Measurements from ENCODE around the gene PM20D1. TPM values are rescaled to one million over a fixed set of nuclear protein-coding genes. Genes with fewer than 3 reads are reported as not detected.
"Not testable (repeated sequence)": the region's sequence is repeated elsewhere in the genome, so short reads cannot be mapped to it uniquely, and the experiment has no call there.

Gene PM20D1
- under 1 TPM in 1 of 2 donors, not detected in 1; 0.14 TPM for total RNA-seq

- H3K36me3 ChIP-seq: no peaks in the 10 kb centered on the region
- ATAC-seq (ENCODE audit: insufficient number of reproducible peaks, low FRiP score, low read depth) (peak; percentile 59), DNase-seq (ENCODE audit: low spot score) (peak; percentile 53)
- H3K27ac ChIP-seq: no peak within 1 kb of the TSS
- no peaks in the 10 kb centered on the region for H3K9me3 ChIP-seq
- no peak for TF ChIP-seq CTCF (IDR thresholded peaks at IDR 0.05)
- H3K4me1 ChIP-seq (ENCODE audit: control insufficient read depth in 1 of 2, low read depth in 2 of 2): no peaks in the 10 kb centered on the region
- H3K27me3 ChIP-seq (replicated peaks; ENCODE audit: insufficient read depth): no peaks in the 10 kb centered on the region
- peak within 1 kb of the TSS; percentile 69 for H3K4me3 ChIP-seq
These were observed at the start of gene PM20D1 for GRCh38 chr1:205849619-205850355. Gene PM20D1 (minus strand): TSS chr1:205850132. CDS start chr1:205850072, 60 bp downstream.

- Histone ChIP-seq H3K4me3 (no peak overlapping the region), H3K36me3 (no peaks in the 10 kb centered on the region), H3K4me1 (ENCODE audit: control insufficient read depth in 1 of 2, low read depth in 2 of 2) (no peaks in the 10 kb centered on the region), H3K9me3 (no peaks in the 10 kb centered on the region), H3K27ac (no peak overlapping the region), H3K27me3 (replicated peaks; ENCODE audit: insufficient read depth) (no peaks in the 10 kb centered on the region)
- DNase-seq (ENCODE audit: low spot score) (no peak), ATAC-seq (ENCODE audit: insufficient number of reproducible peaks, low FRiP score, low read depth) (no peak)
- TF ChIP-seq CTCF (IDR thresholded peaks at IDR 0.05): no peak
These were observed 46.4 kb upstream of the PM20D1 start for GRCh38 chr1:205896351-205896750.

DNA sequence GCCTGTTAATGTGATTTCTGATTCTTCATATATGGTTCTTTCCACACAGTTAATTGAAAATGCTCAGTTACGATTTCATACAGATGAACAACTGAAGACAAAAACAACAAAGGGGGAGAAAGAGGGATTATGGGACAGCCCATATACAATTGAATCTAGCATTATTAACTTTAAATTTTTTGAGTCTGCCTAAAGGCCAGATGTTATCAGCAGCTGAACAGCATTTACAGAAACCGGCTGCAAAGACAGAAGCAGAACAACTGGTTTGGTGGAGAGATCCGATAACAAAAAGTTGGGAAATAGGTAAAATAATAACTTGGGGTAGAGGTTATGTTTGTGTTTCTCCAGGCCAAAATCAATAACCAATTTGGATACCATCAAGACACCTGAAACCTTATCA lies 44.2 kb upstream of the PM20D1 start:
- H3K4me1 ChIP-seq (ENCODE audit: control insufficient read depth in 1 of 2, low read depth in 2 of 2); H3K36me3 ChIP-seq; H3K9me3 ChIP-seq; H3K27ac ChIP-seq; DNase-seq (ENCODE audit: low spot score); H3K4me3 ChIP-seq; H3K27me3 ChIP-seq (replicated peaks; ENCODE audit: insufficient read depth); ATAC-seq (ENCODE audit: insufficient number of reproducible peaks, low FRiP score, low read depth): not testable (repeated sequence)

DNA sequence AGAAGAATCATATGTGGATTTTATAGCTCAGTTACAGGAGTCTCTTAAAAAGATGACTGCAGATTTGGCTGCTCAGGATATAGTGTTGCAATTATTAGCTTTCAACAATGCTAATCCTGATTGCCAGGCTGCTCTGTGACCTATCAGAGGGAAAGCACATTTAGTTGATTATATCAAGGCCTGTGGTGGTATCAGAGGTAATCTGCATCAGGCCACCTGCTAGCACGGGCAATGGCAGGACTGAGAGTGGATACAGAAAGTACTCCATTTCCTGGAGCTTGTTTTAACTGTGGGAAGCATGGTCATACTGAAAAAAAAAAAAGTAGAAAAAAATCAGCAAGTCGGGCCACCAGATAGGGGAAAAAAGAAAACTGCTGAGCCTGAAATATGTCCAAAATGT lies 42.2 kb upstream of the PM20D1 start:
- ATAC-seq (ENCODE audit: insufficient number of reproducible peaks, low FRiP score, low read depth); DNase-seq (ENCODE audit: low spot score); H3K4me3 ChIP-seq; H3K36me3 ChIP-seq; H3K4me1 ChIP-seq (ENCODE audit: control insufficient read depth in 1 of 2, low read depth in 2 of 2); H3K9me3 ChIP-seq; H3K27me3 ChIP-seq (replicated peaks; ENCODE audit: insufficient read depth); H3K27ac ChIP-seq: not testable (repeated sequence)

DNA sequence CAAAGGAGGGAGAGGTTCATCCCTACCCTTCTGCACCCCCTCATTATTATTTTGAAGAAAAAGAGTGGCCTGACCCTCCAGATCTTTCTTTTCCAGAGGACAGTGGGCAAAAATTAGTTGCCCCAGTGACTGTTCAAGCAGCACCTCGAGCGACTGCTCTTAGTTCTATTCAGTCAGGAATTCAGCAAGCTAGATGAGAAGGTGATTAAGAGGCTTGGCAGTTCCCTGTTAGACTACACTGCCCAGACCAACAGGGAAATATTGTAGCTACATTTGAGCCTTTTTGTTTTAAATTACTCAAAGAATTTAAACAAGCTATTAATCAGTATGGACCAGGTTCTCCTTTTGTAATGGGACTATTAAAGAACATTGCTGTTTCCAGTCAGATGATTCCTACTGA lies 41.5 kb upstream of the PM20D1 start:
- not testable (repeated sequence) for H3K27me3 ChIP-seq (replicated peaks; ENCODE audit: insufficient read depth); H3K4me3 ChIP-seq; DNase-seq (ENCODE audit: low spot score); H3K27ac ChIP-seq; H3K9me3 ChIP-seq; ATAC-seq (ENCODE audit: insufficient number of reproducible peaks, low FRiP score, low read depth); H3K4me1 ChIP-seq (ENCODE audit: control insufficient read depth in 1 of 2, low read depth in 2 of 2); H3K36me3 ChIP-seq

DNA sequence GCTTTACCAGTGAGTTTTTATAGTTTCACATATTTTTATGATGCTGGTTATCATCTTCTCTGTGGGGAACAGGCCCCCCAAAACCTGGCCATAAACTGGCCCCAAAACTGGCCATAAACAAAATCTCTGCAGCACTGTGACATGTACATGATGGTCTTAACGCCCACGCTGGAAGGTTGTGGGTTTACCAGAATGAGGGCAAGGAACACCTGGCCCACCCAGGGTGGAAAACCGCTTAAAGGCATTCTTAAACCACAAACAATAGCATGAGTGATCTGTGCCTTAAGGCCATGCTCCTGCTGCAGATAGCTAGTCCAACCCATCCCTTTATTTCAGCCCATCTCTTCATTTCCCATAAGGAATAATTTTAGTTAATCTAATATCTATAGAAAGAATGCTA lies 40.7 kb upstream of the PM20D1 start:
- ATAC-seq (ENCODE audit: insufficient number of reproducible peaks, low FRiP score, low read depth); H3K4me3 ChIP-seq; H3K36me3 ChIP-seq; H3K9me3 ChIP-seq; DNase-seq (ENCODE audit: low spot score); H3K27ac ChIP-seq; H3K27me3 ChIP-seq (replicated peaks; ENCODE audit: insufficient read depth); H3K4me1 ChIP-seq (ENCODE audit: control insufficient read depth in 1 of 2, low read depth in 2 of 2): not testable (repeated sequence)

DNA sequence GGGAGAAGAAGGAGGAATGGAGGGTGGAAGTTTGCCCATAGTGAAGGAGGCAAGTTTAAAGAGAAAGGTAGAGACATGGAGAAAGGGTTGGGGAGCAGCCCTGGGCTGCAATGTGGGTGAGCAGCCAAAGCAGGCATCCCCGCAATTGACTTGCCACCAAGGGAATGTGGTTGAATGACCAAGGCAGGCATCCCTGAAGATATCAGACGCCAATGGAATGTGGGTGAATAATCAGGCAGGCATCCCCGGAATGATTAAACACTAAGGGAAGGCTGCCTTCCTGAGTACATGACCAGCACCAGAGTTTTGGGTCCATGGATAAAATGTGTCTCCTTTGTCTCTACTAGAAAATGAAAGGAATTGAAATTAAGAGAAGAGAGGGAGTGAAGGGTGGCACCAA lies 39.8 kb upstream of the PM20D1 start:
- H3K4me1 ChIP-seq (ENCODE audit: control insufficient read depth in 1 of 2, low read depth in 2 of 2); H3K4me3 ChIP-seq: not testable (repeated sequence)

DNA sequence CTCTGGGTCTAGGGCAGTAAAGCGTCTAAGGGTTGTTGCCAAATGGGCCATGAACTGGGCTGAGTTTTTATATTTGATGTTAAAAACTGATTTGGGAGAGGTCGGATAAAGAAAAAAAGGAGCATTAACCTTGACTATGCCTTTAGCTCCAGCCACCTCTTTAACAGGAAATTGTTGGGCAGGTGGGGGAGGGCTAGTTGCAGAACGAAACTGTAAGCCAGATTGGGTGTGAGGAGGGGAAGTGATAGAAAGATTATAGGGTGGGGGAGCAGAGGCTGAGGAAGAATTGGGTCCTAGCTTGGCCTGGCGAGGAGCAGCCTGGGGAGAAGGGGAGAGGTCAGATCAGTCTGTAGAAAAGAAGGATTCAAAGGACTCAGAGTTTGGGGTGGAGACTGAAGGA lies 39.1 kb upstream of the PM20D1 start:
- H3K27me3 ChIP-seq (replicated peaks; ENCODE audit: insufficient read depth); H3K4me1 ChIP-seq (ENCODE audit: control insufficient read depth in 1 of 2, low read depth in 2 of 2); H3K9me3 ChIP-seq; ATAC-seq (ENCODE audit: insufficient number of reproducible peaks, low FRiP score, low read depth); H3K36me3 ChIP-seq; DNase-seq (ENCODE audit: low spot score); H3K27ac ChIP-seq; H3K4me3 ChIP-seq: not testable (repeated sequence)

More for the DNA sequence above, 39.8 kb upstream of the PM20D1 start:
- H3K27ac ChIP-seq; H3K9me3 ChIP-seq; DNase-seq (ENCODE audit: low spot score); H3K27me3 ChIP-seq (replicated peaks; ENCODE audit: insufficient read depth); H3K36me3 ChIP-seq; ATAC-seq (ENCODE audit: insufficient number of reproducible peaks, low FRiP score, low read depth): not testable (repeated sequence)

All from thoracic aorta (tissue), 2 donors.